HG03039 (cell line): ENCODE results near the gene EGFR.
A peak's percentile ranks its signal among the peaks of the same experiment; 100 is the strongest.

Experiments
- ATAC-seq: cut with Tn5 transposase; IDR thresholded peaks from one replicate; pipeline ENCODE4 v1.9.1; 2021; ENCODE audit warnings: mild to moderate bottlenecking, moderate library complexity; ENCODE audit not compliant: unreplicated experiment

EGFR gene

GRCh38 chr7:55018361-55019190, at the start of gene EGFR:
EGFR (plus strand) TSS chr7:55019017; CDS start chr7:55019278, 261 bp downstream.
- no peak for ATAC-seq

GRCh38 chr7:54969208-54969967, 49.4 kb upstream of the EGFR start:
- ATAC-seq, result no peak

DNA sequence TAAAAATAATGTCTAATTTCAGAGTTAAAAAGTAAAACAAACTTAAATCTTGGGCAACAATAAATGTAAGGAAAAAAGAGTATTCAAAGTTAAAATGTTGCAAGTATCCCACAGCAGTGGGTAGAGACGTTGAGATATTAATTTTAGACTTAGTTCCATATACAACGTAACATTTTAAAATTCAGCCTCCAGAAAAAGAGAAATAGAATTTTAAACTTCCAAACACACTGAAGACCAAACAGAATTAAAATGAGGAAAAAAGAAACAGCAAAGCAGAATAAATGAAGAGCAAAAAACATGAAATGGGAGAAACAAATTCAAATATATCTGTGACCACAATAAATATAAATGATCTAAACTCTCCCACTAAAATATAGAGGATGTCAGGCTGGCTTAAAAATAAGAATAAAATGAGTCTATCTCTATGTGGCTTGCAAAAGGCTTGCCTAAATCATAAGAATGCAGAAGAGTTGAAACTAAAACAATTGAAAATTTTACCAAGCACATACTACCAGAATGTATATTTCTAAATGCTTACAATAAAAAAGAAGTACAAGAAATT, 46.0 kb upstream of the EGFR start:
- ATAC-seq, result no peak

- no peak for ATAC-seq
Observed at GRCh38 chr7:54978364-54979116, 40.3 kb upstream of the EGFR start.

DNA sequence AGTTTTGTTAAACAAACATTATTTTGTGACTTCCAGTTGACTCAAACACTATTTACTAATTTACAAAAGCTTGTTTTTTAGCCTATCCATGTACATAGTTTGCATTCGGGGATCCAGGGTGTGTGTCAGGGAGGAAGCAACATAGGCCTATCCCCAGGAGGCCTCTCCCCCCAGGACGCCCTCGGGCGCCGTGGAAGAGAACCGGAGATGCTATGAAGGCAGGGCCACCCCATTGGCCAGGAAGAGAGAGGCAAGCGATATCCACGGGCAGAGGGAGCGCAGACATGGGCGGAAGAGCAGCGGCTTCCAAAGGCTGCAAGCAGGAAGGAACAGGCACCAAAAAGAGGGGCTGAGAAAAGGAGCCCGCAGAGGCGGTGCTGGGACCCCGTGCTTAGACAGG, 38.3 kb upstream of the EGFR start:
- ATAC-seq, result no peak

DNA sequence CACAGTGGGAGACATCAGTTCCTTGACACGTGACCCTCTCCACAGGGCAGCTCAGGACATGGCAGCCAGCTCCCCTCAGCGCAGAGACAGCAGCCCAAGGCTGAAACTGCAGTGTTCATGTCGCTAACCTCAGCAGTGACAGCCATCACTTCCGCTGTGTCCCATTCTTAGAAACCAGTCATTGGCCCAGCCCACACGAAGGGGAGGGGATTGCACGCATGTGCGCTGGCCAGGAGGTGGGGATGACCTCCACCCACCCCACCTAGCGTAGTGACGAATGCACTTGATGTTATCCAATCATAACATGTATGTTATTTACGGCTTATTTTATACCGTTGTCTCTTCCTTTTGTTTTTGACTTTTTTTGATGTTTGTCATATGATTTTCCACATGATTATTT, 36.9 kb upstream of the EGFR start:
- no peak for ATAC-seq

- ATAC-seq, result no peak
Observed at GRCh38 chr7:54985426-54986330, 33.1 kb upstream of the EGFR start.

DNA sequence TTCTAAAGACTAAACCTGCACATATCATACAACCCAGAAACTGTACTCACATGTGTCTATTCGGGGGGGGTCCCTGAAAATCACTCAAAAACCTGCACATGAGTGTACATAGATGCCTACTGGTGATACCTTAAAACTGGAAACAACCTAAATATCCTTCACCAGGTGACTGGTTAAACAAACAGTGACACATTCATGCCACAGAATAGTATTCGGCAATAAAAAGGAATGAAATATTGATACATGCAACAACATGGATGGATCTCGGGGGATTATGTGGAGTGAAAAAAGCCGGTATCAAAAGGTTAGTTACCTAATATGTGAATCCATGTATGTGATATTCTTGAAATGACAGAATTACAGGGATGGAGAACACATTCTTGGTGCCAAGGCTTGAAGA, 32.1 kb upstream of the EGFR start:
- ATAC-seq, result no peak

DNA sequence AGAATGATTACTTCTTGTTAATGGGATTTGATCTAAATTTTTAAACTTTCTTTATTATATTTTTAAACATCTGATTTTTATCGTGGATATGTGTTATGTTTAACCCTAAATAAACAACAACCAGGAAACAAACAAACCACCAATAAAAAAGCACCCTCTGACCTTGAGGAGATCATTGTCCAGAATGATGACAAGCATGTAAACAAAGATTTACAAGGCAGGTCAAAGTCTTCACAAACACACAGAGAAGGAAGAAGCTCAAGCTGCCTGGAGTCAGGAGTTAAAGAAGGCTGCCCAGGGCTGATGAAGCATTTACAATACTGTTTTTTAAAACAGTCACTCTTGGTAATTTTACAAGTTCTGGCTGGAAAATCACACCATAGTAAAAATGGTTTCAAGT, 31.0 kb upstream of the EGFR start:
- ATAC-seq, result no peak

- no peak for ATAC-seq
Observed at GRCh38 chr7:54988516-54988915, 30.3 kb upstream of the EGFR start.

DNA sequence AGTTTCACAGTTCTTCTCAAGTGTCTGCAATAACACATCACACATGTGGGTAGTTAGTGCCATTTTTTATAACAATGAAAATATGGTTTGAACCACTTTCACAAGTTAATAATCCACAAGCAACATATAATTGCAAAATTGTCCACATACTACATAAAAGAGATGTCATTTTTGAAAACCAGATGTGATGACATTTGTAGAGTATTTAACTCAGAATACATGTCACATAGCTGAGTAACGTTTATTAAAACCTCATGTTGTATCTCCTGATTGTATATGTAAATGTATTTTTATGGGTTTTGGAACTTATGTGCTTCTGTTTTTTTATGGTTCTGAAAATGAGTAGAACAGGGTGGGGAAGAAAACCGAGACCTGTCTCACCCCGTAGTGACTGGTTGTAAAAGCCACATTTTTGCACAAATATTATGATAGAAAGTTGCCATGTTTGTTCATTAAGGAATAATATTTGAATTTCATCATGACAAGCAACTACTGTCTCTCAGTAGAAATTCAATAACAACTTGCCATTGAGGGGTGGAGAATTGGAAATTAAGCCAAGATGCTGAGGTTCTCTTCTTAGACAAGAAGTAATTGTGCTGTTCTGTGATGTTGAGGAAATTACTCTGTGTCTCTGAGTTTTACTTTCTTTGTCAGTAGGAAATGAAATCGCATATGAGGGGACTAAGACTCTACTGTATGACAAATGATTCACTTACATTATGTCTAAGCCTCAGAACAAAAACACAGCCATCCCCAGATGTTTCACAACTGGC, 29.2 kb upstream of the EGFR start:
- no peak for ATAC-seq

GRCh38 chr7:54991341-54991740, 27.5 kb upstream of the EGFR start:
- ATAC-seq, result no peak

DNA sequence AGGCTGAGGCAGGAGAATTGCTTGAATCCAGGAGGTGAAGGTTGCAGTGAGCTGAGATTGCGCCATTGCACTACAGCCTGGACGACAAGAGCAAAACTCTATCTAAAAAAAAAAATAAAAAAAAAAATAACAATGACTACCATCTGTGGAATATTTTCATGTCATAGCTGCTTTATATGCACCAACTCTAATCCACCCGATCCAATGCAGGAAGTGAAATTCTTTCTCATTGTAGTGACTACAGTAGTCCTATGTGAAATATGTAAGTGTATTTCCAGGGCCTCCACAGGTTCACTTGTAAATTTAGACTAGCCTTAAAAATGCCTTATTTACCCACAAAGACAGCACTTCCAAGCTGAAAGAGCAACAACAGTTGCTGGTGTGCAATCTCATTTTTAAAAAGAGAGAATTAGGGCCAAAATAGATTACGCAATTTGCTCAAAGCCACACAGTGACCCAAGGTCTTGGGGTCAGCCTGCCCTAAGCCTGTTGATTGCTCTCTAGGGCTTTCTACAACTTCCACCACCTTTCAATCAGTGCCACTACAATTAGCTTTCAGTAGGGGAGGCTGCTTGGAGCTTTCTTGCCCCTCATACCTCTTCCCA, 25.8 kb upstream of the EGFR start:
- no peak for ATAC-seq

DNA sequence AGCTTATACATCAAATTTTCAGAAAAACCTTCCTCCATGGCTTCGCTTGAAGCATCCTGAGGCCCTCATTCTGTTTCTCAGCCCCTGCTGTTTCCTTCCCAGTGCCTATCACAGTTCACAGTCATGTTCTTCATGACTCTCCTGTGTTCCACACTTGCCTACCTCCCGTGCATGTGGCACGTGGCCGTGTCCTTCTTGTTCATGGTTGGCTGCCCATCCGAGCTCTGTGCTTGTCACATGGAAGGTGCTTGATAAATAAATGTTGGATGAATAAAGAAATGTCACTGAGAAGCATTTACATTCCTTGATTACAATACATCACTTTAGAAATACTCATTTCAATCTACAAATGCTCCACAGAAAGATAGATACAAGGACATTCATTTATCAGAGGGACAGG, 23.7 kb upstream of the EGFR start:
- no peak for ATAC-seq

GRCh38 chr7:54995610-54996363, 23.0 kb upstream of the EGFR start:
- peak; percentile 77 for ATAC-seq

DNA sequence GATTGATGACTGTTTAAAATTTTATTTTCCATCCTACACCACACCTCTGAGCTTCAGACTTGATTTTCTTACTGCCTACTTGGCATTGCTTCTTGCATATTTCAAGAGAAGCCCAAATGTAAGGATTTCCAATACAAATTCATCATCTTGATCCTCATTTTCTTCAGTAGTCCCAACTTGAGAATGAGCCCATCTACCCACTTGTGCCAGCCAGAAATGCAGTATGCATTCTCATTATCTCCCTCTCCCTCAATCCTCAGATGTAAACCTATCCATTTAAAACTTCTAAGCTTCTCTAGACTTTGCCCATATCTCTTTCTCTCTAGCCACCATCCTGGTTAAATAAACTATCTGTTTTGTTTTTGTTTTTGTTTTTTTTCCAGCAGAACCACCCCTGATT, 22.4 kb upstream of the EGFR start:
- ATAC-seq, result no peak

- no peak for ATAC-seq
Observed at GRCh38 chr7:55004579-55004978, 14.2 kb upstream of the EGFR start.

DNA sequence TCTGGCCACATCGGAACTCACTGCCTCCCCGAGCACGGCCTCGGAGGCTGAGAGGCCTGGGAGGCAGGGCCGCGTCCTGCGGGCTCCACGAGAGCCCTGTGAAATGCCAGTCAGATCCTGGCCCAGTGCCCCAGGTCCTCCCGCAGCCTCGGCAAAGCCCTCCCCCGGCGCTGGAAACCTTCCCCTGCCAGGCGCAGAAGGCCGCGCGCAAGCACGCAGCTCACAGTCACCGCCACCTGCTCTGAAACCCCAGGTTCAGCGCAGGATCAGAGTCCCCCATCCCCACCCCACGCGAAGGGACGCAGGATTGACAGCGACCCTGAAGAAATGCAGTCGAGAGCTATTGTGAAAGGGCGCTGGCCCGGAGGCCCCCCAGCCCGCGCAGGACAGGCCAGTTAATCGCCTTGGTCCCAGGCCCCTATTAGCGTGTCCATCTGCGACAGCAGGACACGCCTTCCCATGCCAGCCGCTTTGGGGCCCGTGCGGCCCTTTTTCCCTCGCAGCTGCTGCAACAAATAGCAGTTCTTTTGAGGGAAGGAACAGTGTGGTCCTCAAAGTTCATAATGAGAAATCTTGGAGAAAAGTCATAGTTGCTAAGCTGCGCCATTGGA, 13.5 kb upstream of the EGFR start:
- ATAC-seq, result no peak
